Mesendoderm (in vitro differentiated cells): ENCODE measurements around the gene TCTN1.
"Not testable (repeated sequence)": the region's sequence is repeated elsewhere in the genome, so short reads cannot be mapped to it uniquely, and the experiment has no call there.

ENCODE experiments used
- DNase-seq: peaks from one replicate; pipeline ENCODE4 v3.0.0; 2013
- H2AK5ac ChIP-seq: 2 replicates; pipeline ENCODE4 v1.6.1; 2013; ENCODE audit warnings: low read length, inconsistent platforms
- H2BK120ac ChIP-seq: 2 replicates; pipeline ENCODE4 v1.6.1; 2013; ENCODE audit warnings: low read depth, mild to moderate bottlenecking, low read length, moderate library complexity, mixed read lengths
- H2BK15ac ChIP-seq: replicated peaks from 2 replicates; pipeline ENCODE4 v1.6.1; 2013; ENCODE audit warnings: low read depth, mild to moderate bottlenecking, moderate library complexity
- H2BK5ac ChIP-seq: 2 replicates; pipeline ENCODE4 v1.6.1; 2013; ENCODE audit warnings: low read length, inconsistent platforms
- H3K18ac ChIP-seq: 2 replicates; pipeline ENCODE4 v1.6.1; 2013; ENCODE audit warnings: mild to moderate bottlenecking, low read length, mixed read lengths
- H3K23ac ChIP-seq: one replicate; pipeline ENCODE4 v1.6.1; 2013; ENCODE audit warnings: low read length
- H3K27ac ChIP-seq: 2 replicates; pipeline ENCODE4 v1.5.1; 2013; ENCODE audit warnings: low read depth, mild to moderate bottlenecking, inconsistent platforms, low read length, moderate library complexity
- H3K27me3 ChIP-seq: 2 replicates; pipeline ENCODE4 v1.6.1; 2013; ENCODE audit warnings: low read length, control low read depth, mild to moderate bottlenecking, inconsistent platforms; ENCODE audit not compliant: insufficient read depth, poor library complexity
- H3K36me3 ChIP-seq: 2 replicates; pipeline ENCODE4 v1.6.1; 2013; ENCODE audit warnings: low read length, inconsistent platforms; ENCODE audit not compliant: control insufficient read depth, insufficient read depth
- H3K4ac ChIP-seq: one replicate; pipeline ENCODE4 v1.6.1; 2013; ENCODE audit warnings: low read depth, mild to moderate bottlenecking, low read length, moderate library complexity
- H3K4me1 ChIP-seq: 2 replicates; pipeline ENCODE4 v1.6.1; 2013; ENCODE audit warnings: low read depth, low read length, inconsistent platforms; ENCODE audit not compliant: control insufficient read depth
- H3K4me2 ChIP-seq: 2 replicates; pipeline ENCODE4 v1.6.1; 2013; ENCODE audit warnings: low read length
- H3K4me3 ChIP-seq: 2 replicates; pipeline ENCODE4 v1.5.1; 2013; ENCODE audit warnings: mild to moderate bottlenecking, low read length
- H3K56ac ChIP-seq: one replicate; pipeline ENCODE4 v1.6.1; 2013; ENCODE audit warnings: low read length
- H3K79me1 ChIP-seq: 2 replicates; pipeline ENCODE4 v1.6.1; 2013; ENCODE audit warnings: low read length, inconsistent platforms
- H3K79me2 ChIP-seq: 2 replicates; pipeline ENCODE4 v1.6.1; 2013; ENCODE audit warnings: mild to moderate bottlenecking, low read length; ENCODE audit not compliant: control insufficient read depth, insufficient read depth
- H3K9ac ChIP-seq: 2 replicates; pipeline ENCODE4 v1.6.1; 2013; ENCODE audit warnings: low read length, inconsistent platforms
- H4K5ac ChIP-seq: one replicate; pipeline ENCODE4 v1.6.1; 2013; ENCODE audit warnings: low read length
- H4K8ac ChIP-seq: one replicate; pipeline ENCODE4 v1.6.1; 2013; ENCODE audit warnings: low read depth, mild to moderate bottlenecking, control low read depth, low read length, moderate library complexity
- WGBS: extraction: QIAGEN DNeasy Blood & Tissue Kit; methylation state at CpG from one replicate; pipeline ENCODE4 v1.1.7; 2013; ENCODE audit warnings: low lambda C conversion rate, missing lambda C conversion rate; ENCODE audit not compliant: insufficient coverage; ENCODE audit errors: extremely low coverage; 5-methylcytosine and 5-hydroxymethylcytosine counted together

TCTN1 gene

DNA sequence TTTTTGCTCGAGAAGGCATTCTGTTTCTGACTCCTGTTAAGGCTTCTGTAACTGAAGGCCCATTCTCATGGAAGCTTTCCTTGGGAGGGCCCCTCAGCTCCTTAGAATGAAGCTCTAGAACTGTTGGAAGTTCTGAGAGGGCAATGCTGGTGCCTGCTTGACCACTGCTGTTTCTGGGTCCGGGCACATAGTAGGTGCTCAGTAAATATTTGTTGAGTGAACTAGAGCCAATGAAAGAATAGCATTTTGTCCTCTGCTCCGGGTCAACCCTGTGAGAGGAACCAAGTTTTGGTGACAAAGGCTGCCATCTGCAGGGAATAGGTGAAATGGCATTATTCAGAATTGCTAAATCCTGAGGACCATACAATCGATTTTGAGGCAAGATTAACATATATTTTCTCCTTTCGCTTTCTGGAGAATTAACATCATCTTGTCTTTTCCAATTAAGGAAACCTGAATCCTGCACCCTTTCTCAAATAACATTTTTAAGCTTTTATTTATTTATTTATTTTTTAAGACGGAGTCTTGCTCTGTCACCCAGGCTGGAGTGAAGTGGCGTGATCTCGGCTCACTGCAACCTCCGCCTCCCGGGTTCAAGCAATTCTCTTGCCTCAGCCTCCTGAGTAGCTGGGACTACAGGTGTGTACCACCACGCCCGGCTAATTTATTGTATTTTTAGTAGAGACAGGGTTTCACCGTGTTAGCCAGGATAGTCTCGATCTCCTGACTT, 11.7 kb upstream of the TCTN1 start:
- H2AK5ac ChIP-seq, H3K9ac ChIP-seq, H3K56ac ChIP-seq, H3K79me1 ChIP-seq, H3K36me3 ChIP-seq, H3K4me2 ChIP-seq, H3K4me1 ChIP-seq, H3K4me3 ChIP-seq, H3K4ac ChIP-seq, H2BK15ac ChIP-seq, H3K23ac ChIP-seq, H3K27me3 ChIP-seq, H2BK120ac ChIP-seq, H2BK5ac ChIP-seq, H3K27ac ChIP-seq, H4K8ac ChIP-seq, H4K5ac ChIP-seq, H3K79me2 ChIP-seq, H3K18ac ChIP-seq: not testable (repeated sequence)
- WGBS: no CpG with 5 or more reads among the region's 14 CpGs
- peak; percentile 78 for DNase-seq

DNA sequence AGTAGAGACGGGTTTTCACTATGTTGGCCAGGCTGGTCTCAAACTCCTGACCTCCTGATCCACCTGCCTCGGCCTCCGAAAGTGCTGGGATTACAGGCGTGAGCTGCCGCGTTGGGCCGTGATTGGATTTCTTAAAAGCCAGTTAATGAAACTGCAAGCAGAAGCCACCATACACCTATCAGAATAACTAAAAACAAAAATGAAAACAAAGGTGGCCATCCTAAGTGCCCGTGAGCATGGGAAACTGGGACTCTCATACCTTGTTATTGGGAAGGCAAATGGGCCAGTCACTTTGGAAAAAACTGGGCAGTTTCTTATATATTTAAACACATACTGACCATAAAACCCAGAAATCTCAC, 7.7 kb upstream of the TCTN1 start:
- H3K9ac ChIP-seq: no peak overlapping the region
- no peaks in the 10 kb centered on the region for H3K4me1 ChIP-seq
- no peak overlapping the region for H4K5ac ChIP-seq
- no peaks in the 10 kb centered on the region for H3K79me2 ChIP-seq
- DNase-seq: no peak
- no peak overlapping the region for H3K4me3 ChIP-seq
- H3K4me2 ChIP-seq: no peak overlapping the region
- no peak overlapping the region for H3K56ac ChIP-seq
- H3K27ac ChIP-seq: no peak overlapping the region
- no peak overlapping the region for H3K4ac ChIP-seq
- H3K18ac ChIP-seq: no peak overlapping the region
- H2BK5ac ChIP-seq: no peak overlapping the region
- no peak overlapping the region for H4K8ac ChIP-seq
- H2AK5ac ChIP-seq: no peak overlapping the region
- H3K23ac ChIP-seq: no peak overlapping the region
- no CpG with 5 or more reads among the region's 8 CpGs for WGBS
- no peaks in the 10 kb centered on the region for H3K79me1 ChIP-seq
- H3K36me3 ChIP-seq: no peaks in the 10 kb centered on the region
- H2BK15ac ChIP-seq: no peak overlapping the region
- H3K27me3 ChIP-seq: no peaks in the 10 kb centered on the region
- no peak overlapping the region for H2BK120ac ChIP-seq

DNA sequence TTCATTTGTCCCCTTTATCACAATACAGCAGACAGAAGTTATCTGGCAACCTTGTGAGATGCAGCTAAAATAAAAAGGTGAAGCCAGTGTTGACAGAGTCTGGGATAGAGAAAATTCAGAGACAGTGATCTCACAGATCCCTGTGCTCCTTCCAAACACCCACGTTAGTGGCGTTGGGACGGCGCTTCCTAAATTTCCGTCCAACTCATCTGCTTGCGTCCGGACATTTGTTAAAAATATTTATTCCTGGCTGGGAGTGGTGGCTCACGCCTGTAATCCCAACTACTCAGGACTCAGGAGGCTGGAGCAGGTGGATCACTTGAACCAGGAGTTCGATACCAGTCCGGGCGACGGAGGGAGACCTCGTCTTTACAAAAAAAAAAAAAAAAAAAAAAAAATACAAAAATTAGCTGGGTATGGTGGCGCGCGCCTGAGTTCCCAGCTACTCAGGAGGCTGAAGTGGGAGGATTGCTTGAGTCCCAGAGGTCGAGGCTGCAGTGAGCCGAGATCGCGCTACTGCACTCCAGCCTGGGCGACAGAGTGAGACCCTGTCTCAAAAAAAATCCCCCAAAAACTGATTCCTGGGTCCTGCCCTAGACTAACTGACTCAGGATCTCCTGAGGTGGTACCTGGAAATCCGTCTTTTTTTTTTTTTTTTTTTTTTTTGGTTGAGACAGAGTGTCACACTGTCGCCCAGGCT, 708 bp upstream of the TCTN1 start:
- H3K79me2 ChIP-seq: no peaks in the 10 kb centered on the region
- no peak overlapping the region for H2BK15ac ChIP-seq
- no peak for DNase-seq
- H3K9ac ChIP-seq: peak overlapping the region; percentile 68
- H3K4me3 ChIP-seq: no peak overlapping the region
- H3K79me1 ChIP-seq: no peaks in the 10 kb centered on the region
- H3K4ac ChIP-seq: no peak overlapping the region
- no peak overlapping the region for H3K4me2 ChIP-seq
- no peaks in the 10 kb centered on the region for H3K27me3 ChIP-seq
- H3K23ac ChIP-seq: no peak overlapping the region
- H3K36me3 ChIP-seq: no peaks in the 10 kb centered on the region
- peak overlapping the region; percentile 91 for H4K8ac ChIP-seq
- peak overlapping the region; percentile 87 for H3K56ac ChIP-seq
- no peak overlapping the region for H2BK5ac ChIP-seq
- H4K5ac ChIP-seq: no peak overlapping the region
- no peak overlapping the region for H2BK120ac ChIP-seq
- WGBS: no CpG with 5 or more reads among the region's 23 CpGs
- H3K4me1 ChIP-seq: peaks cover 3% of the 10 kb centered on the region
- no peak overlapping the region for H3K27ac ChIP-seq
- no peak overlapping the region for H2AK5ac ChIP-seq
- no peak overlapping the region for H3K18ac ChIP-seq

DNA sequence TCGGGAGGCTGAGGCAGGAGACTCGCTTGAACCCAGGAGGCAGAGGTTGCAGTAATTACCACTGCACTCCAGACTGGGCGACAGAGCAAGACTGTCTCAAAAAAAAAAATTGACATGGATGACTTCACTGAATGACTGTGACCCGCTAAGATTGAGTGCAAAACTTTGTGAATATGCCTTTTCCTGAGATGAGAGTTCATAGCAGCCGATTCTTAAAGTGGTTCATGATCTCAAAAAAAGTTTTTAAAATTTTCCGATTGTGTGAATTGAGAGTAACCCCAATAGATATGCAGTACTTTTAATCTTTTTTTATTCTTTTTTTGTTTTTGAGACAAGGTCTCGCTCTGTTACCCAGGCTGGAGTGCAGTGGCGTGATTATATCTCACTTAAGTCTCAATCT, 1.2 kb downstream of the TCTN1 start:
- H3K27ac ChIP-seq: no peak overlapping the region
- no peak for DNase-seq
- no peak overlapping the region for H2AK5ac ChIP-seq
- no peaks in the 10 kb centered on the region for H3K36me3 ChIP-seq
- H3K56ac ChIP-seq: no peak overlapping the region
- no peak overlapping the region for H3K4me2 ChIP-seq
- no peak overlapping the region for H2BK120ac ChIP-seq
- H3K9ac ChIP-seq: no peak overlapping the region
- H3K79me1 ChIP-seq: no peaks in the 10 kb centered on the region
- no CpG with 5 or more reads among the region's 8 CpGs for WGBS
- no peak overlapping the region for H4K8ac ChIP-seq
- H3K27me3 ChIP-seq: no peaks in the 10 kb centered on the region
- H3K79me2 ChIP-seq: no peaks in the 10 kb centered on the region
- no peak overlapping the region for H4K5ac ChIP-seq
- no peak overlapping the region for H2BK5ac ChIP-seq
- H3K18ac ChIP-seq: no peak overlapping the region
- H2BK15ac ChIP-seq: no peak overlapping the region
- peaks cover 3% of the 10 kb centered on the region for H3K4me1 ChIP-seq
- no peak overlapping the region for H3K4ac ChIP-seq
- H3K4me3 ChIP-seq: no peak overlapping the region
- no peak overlapping the region for H3K23ac ChIP-seq

DNA sequence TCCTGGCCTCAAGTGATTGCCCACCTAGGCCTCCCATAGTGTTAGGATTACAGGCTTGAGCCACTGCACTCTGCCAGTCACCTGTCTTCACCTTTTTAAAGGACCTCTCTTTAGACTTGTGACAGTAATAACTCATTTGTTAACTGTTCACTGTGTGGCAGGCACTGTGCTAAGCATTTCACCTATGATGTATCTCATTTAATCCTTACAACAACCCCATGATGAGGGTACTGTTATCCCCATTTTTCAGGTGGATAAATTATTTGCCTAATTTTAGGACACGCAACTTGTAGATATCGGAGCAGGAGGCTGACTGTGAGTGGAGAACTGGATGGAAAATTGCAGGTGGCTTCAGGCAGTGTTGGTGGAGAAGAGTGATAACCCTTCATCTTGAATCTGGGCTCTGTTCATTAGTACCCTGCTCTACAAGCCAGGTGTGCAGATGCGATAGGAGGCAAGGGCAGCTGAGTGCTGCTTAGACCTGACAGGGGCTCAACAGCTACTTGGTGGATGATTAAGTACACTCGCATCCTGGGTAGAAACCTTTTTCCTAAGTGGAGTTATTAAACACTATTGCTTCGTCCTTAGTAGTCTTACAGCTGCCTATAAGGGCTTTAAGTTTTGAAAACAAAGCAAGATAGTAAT, 2.7 kb downstream of the TCTN1 start:
- Histone ChIP-seq H3K18ac (no peak overlapping the region), H3K4ac (no peak overlapping the region), H3K27me3 (no peaks in the 10 kb centered on the region), H3K27ac (no peak overlapping the region), H2BK5ac (no peak overlapping the region), H3K4me2 (no peak overlapping the region), H2AK5ac (no peak overlapping the region), H3K4me1 (peaks cover 3% of the 10 kb centered on the region), H3K23ac (no peak overlapping the region), H3K56ac (no peak overlapping the region), H3K79me2 (no peaks in the 10 kb centered on the region), H2BK120ac (no peak overlapping the region), H4K8ac (no peak overlapping the region), H2BK15ac (no peak overlapping the region), H3K9ac (no peak overlapping the region), H3K4me3 (no peak overlapping the region), H4K5ac (no peak overlapping the region), H3K79me1 (no peaks in the 10 kb centered on the region), H3K36me3 (no peaks in the 10 kb centered on the region)
- no CpG with 5 or more reads among the region's 5 CpGs for WGBS
- no peak for DNase-seq
